Measurements from ENCODE around the gene GLRA3. TPM values are rescaled to one million over a fixed set of nuclear protein-coding genes. Genes with fewer than 3 reads are reported as not detected.

The GLRA3 gene
- total and polyA plus RNA-seq, 2 donors (not counting 3 experiments of a cell fraction or from before 2014, with no cell fraction given): not detected

DNA sequence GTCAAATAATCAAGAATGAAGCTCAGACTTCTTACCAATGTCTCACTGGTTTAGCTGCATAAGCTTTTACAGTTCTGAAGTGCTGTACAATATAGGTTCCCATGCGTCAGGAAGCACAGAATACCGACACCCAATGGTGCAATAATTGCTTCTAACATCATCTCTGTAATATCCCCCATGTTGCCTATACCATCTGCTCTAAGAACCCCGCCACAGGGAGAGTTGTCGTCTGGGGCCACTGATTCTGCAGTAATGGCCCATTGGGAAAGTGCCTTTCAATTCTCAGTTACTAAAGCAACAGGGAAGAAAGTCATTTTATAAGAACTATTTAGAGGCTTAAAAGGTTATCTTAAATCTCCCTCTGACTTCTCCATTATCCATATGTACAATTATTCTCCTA lies 94.9 kb downstream of the GLRA3 start:
- no peak overlapping the region for H2AFZ ChIP-seq (ENCODE audit: low read depth, low read length)
- POLR2A ChIA-PET: no interaction called here
- CTCF ChIA-PET: no interaction called here
- H3K4me3 ChIP-seq (replicated peaks in 1 of 3; ENCODE audit: insufficient read depth in 1 of 3, low read depth in 1 of 3, low read length in 3 of 3): no peak overlapping the region
- TF ChIP-seq POLR2A (IDR thresholded peaks at IDR 0.05; ENCODE audit: low read depth, low read length) (no peak), GATA2 (IDR thresholded peaks at IDR 0.05; ENCODE audit: insufficient read depth, insufficient read length, low read depth, low read length) (no peak), FOS (IDR thresholded peaks at IDR 0.05; ENCODE audit: borderline replicate concordance, insufficient read depth, low read length) (no peak), MYC (IDR thresholded peaks at IDR 0.05; ENCODE audit: low read depth, low read length) (no peak), CTCF (IDR thresholded peaks at IDR 0.05; ENCODE audit: extremely low read depth in 1 of 2, insufficient read depth in 1 of 2, low read depth in 1 of 2, low read length in 2 of 2) (no peak), EZH2 (IDR thresholded peaks at IDR 0.05; ENCODE audit: borderline replicate concordance, low read depth, low read length, severe bottlenecking) (no peak), POLR2AphosphoS5 (IDR thresholded peaks at IDR 0.05; ENCODE audit: insufficient read depth, low read depth, low read length) (no peak), JUN (IDR thresholded peaks at IDR 0.05; ENCODE audit: borderline replicate concordance, insufficient read depth, insufficient read length, low read depth) (no peak)
- TF ChIP-seq, protein P1, sequence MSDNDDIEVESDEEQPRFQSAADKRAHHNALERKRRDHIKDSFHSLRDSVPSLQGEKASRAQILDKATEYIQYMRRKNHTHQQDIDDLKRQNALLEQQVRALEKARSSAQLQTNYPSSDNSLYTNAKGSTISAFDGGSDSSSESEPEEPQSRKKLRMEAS (IDR thresholded peaks at IDR 0.05; ENCODE audit: insufficient read depth, insufficient read length): no peak
- H3K9me1 ChIP-seq (replicated peaks; ENCODE audit: control insufficient read depth, extremely low read depth, insufficient read depth, low read length): no peaks in the 10 kb centered on the region
- H3K4me1 ChIP-seq (ENCODE audit: control insufficient read depth, extremely low read depth, insufficient read depth, low read length): no peaks in the 10 kb centered on the region
- H3K9ac ChIP-seq (replicated peaks; ENCODE audit: extremely low read depth, insufficient read depth, low read length): no peak overlapping the region
- no peaks in the 10 kb centered on the region for H3K36me3 ChIP-seq (ENCODE audit: control insufficient read depth in 2 of 2, extremely low read depth in 1 of 2, insufficient read depth in 2 of 2, low read length in 2 of 2)
- no peak overlapping the region for H3K4me2 ChIP-seq (ENCODE audit: insufficient read depth, low read length)
- no TSS peak for BruUV-seq (replicated peaks)
- FAIRE-seq: no peak
- no peak overlapping the region for H3K27ac ChIP-seq (ENCODE audit: insufficient read depth, low read depth, low read length)
- H3K27me3 ChIP-seq (ENCODE audit: control insufficient read depth in 2 of 2, insufficient read depth in 2 of 2, low read length in 2 of 2): no peaks in the 10 kb centered on the region
- intact Hi-C loops (cut with micrococcal nuclease): no loop called here
- DNase-seq (ENCODE audit: low read depth, low spot score): no peak
- H4K20me1 ChIP-seq (replicated peaks; ENCODE audit: control insufficient read depth, extremely low read depth, insufficient read depth, low read length): no peaks in the 10 kb centered on the region
- H3K79me2 ChIP-seq (ENCODE audit: control insufficient read depth, insufficient read depth, low read length): no peaks in the 10 kb centered on the region
- H3K9me3 ChIP-seq (replicated peaks; ENCODE audit: control insufficient read depth, insufficient read depth, low read length): no peaks in the 10 kb centered on the region
- dilution Hi-C loops (cut with MboI; ENCODE audit: extremely low pct_ligation_motif_present, low sequenced_read_pairs): no loop called here
